ENCODE measurements around the gene STK38L. TPM values are rescaled to one million over a fixed set of nuclear protein-coding genes. Genes with fewer than 3 reads are reported as not detected.
"Not testable (repeated sequence)": the region's sequence is repeated elsewhere in the genome, so short reads cannot be mapped to it uniquely, and the experiment has no call there.

STK38L gene
- total RNA-seq, 3 donors from 2014 or later = 45.2 to 69.4 (median 53.6) TPM

GRCh38 chr12:27220055-27220987, 23.8 kb upstream of the STK38L start:
- ATAC-seq (no peak), DNase-seq (no peak)

DNA sequence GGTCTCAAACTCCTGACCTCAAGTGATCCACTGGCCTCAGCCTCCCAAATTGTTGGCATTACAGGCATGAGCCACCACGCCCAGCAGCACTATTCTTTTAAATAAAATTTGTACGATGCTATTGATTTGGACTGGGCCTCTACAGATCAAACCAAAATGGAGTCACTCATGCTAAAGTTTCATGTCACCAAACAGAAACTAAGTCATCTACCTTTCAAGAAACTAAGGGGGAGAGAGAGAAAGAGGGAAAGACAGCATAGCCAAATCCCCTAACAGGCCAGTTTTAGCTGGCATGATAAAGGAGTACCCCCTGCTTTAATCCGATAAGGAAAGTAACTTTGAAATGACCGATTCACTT, 23.1 kb upstream of the STK38L start:
- H3K9me3 ChIP-seq = no peaks in the 10 kb centered on the region
- no peak overlapping the region for H3K4me3 ChIP-seq
- no peaks in the 10 kb centered on the region for H3K4me1 ChIP-seq (ENCODE audit: low read depth)
- ATAC-seq = no peak
- H3K36me3 ChIP-seq (ENCODE audit: low read depth) = no peaks in the 10 kb centered on the region
- DNase-seq = no peak
- intact Hi-C loops (cut with DNase I, micrococcal nuclease) = no loop called here
- no peak for TF ChIP-seq CTCF (IDR thresholded peaks at IDR 0.05)

More at GRCh38 chr12:27220055-27220987, 23.8 kb upstream of the STK38L start:
- Histone ChIP-seq H3K36me3 (ENCODE audit: low read depth) (no peaks in the 10 kb centered on the region), H3K9me3 (no peaks in the 10 kb centered on the region), H3K4me1 (ENCODE audit: low read depth) (no peaks in the 10 kb centered on the region), H3K4me3 (no peak overlapping the region)
- TF ChIP-seq CTCF (IDR thresholded peaks at IDR 0.05) = no peak
- intact Hi-C loops (cut with DNase I, micrococcal nuclease) = no loop called here

DNA sequence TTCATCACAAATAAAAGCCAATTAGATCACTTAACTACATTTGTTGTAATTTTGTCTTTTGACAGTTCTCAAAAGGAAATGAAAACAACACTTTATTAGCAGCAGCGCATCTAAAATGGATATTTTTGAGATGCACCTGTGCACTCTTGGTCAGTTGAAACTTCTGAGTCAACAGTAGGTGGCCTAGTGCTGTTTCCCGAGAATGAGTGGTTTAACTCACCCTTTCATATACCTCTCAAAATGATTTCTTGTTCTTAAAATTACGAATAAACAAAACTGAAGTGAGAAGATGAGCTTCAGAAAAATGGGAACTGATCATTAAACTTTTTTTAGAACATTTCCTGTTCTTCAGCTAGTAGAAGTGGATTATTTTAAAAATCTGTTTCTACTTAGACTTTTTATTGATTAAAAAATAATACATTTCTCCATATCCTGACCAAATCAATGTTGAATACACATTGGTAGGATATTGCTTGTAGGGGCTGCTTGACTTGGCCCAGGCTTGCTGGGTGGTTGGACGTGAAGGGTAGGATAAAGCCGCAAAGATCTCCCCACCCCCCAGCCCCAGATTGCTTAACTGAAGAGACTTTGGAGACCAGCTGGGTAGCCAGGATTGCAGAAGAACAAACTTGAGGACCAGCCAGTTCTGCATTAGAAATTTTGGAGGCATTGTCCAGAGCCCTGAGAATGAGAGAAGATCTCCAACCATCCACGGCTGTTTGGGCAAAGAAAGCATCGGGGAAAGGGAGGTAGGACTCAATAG, 22.3 kb upstream of the STK38L start:
- ATAC-seq (no peak), DNase-seq (no peak)
- Histone ChIP-seq H3K9me3 (no peaks in the 10 kb centered on the region), H3K4me3 (no peak overlapping the region), H3K4me1 (ENCODE audit: low read depth) (peaks cover 4% of the 10 kb centered on the region), H3K36me3 (ENCODE audit: low read depth) (no peaks in the 10 kb centered on the region)
- intact Hi-C loops (cut with DNase I, micrococcal nuclease) = no loop called here
- TF ChIP-seq CTCF (IDR thresholded peaks at IDR 0.05) = no peak

- Histone ChIP-seq H3K36me3 (ENCODE audit: low read depth) (no peaks in the 10 kb centered on the region), H3K4me3 (no peak overlapping the region), H3K9me3 (no peaks in the 10 kb centered on the region), H3K4me1 (ENCODE audit: low read depth) (peaks cover 4% of the 10 kb centered on the region)
- TF ChIP-seq CTCF (IDR thresholded peaks at IDR 0.05) = no peak
- intact Hi-C loops (cut with DNase I, micrococcal nuclease) = no loop called here
- peak; percentile 89 for ATAC-seq
- DNase-seq = peak in 1 of 3 donors; percentile 30
Observed at GRCh38 chr12:27226407-27226929, 17.6 kb upstream of the STK38L start.

DNA sequence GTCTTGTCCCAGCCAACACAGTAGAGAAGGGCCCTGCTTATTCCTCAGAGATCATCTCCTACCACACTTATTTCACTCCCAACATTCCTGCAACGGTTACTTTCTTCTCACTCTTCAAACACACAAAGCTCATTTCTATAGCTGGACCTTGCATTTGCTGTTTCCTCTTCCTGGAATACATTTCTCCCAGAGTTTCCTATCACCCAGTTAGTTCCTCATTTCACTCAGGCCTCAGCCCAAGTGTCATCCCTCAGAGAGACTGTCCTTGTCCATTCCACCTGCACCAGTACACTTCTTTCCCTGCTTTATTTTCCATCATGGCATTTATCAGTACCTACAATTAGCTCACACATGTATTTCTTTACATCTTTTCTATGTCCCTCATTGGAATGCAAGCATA, 14.7 kb upstream of the STK38L start:
- DNase-seq = no peak
- intact Hi-C loops (cut with DNase I, micrococcal nuclease) = no loop called here
- no peak for TF ChIP-seq CTCF (IDR thresholded peaks at IDR 0.05)
- Histone ChIP-seq H3K4me1 (ENCODE audit: low read depth) (peaks cover 4% of the 10 kb centered on the region), H3K36me3 (ENCODE audit: low read depth) (no peaks in the 10 kb centered on the region), H3K9me3 (no peaks in the 10 kb centered on the region), H3K4me3 (no peak overlapping the region)
- ATAC-seq = peak; percentile 45

DNA sequence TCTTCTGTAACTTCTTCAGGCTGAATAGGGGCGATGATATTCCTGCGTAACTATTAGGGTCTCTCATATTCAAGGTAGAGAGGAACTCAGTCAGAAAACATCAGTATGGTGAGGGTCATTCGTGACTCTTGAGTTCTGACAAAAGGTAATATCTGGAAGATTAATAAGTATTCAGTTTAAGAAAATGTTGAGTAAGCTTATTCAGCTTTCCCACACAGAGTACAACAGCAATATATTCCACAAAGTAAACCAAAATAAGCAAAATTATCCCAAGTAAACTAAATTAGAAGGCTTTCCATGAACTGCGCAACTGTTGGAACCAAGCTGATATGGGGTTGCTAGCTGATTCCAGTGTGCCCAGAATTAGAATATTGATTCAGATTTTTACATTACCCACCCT, 12.7 kb upstream of the STK38L start:
- H3K4me3 ChIP-seq; H3K9me3 ChIP-seq; H3K4me1 ChIP-seq (ENCODE audit: low read depth); DNase-seq; H3K36me3 ChIP-seq (ENCODE audit: low read depth); intact Hi-C loops (cut with DNase I, micrococcal nuclease); ATAC-seq: not testable (repeated sequence)

All from mucosa of descending colon (tissue), 3 donors.